H1 (cell line): ENCODE data around the gene CAVIN1. TPM values are rescaled to one million over a fixed set of nuclear protein-coding genes. Genes with fewer than 3 reads are reported as not detected.
"Not testable (repeated sequence)": the region's sequence is repeated elsewhere in the genome, so short reads cannot be mapped to it uniquely, and the experiment has no call there.

Experiments used
- CTCF ChIA-PET: fragments of 300-600 bp; sonication (Branson Sonifier 250); formaldehyde crosslinking; loops from one replicate; lab custom pipeline; 2021; ENCODE audit not compliant: partially characterized antibody; lab: Charles Lee
- POLR2A ChIA-PET: fragments of 300-600 bp; sonication (Branson Sonifier 250); formaldehyde crosslinking; loops from one replicate; lab custom pipeline; 2021; ENCODE audit warnings: inconsistent platforms; ENCODE audit not compliant: partially characterized antibody; lab: Charles Lee
- DNase-seq, 2 experiments: peaks; one replicate each; pipeline versions ENCODE4 v3.0.0 to v3.0.0-alpha.2; 2010 to 2022; ENCODE audit warnings: low spot score in 2 of 2, low read depth in 1 of 2, mixed read lengths in 1 of 2
- FAIRE-seq: peaks from 2 replicates; lab custom pipeline; 2011; peaks lifted over from hg19 to GRCh38; lab: Jason Lieb, UNC
- H2AFZ ChIP-seq: 2 replicates; pipeline ENCODE4 v1.8.1; 2012; ENCODE audit warnings: low read length, inconsistent platforms
- H2AK5ac ChIP-seq: 2 replicates; pipeline ENCODE4 v1.6.1; 2013; ENCODE audit warnings: low read depth, low read length
- H2BK120ac ChIP-seq: replicated peaks from 2 replicates; pipeline ENCODE3; 2013; ENCODE audit warnings: low read depth, low read length, inconsistent platforms
- H2BK12ac ChIP-seq: 2 replicates; pipeline ENCODE4 v1.6.1; 2013; ENCODE audit warnings: low read depth, low read length
- H2BK15ac ChIP-seq: 2 replicates; pipeline ENCODE4 v1.6.1; 2013; ENCODE audit warnings: low read length
- H2BK20ac ChIP-seq: 2 replicates; pipeline ENCODE4 v1.6.1; 2013; ENCODE audit warnings: low read length
- H2BK5ac ChIP-seq: 2 replicates; pipeline ENCODE4 v1.6.1; 2013; ENCODE audit warnings: low read depth, low read length
- H3K14ac ChIP-seq: 2 replicates; pipeline ENCODE4 v1.6.1; 2013; ENCODE audit warnings: inconsistent platforms; ENCODE audit not compliant: insufficient read length
- H3K18ac ChIP-seq: 2 replicates; pipeline ENCODE4 v1.6.1; 2013; ENCODE audit warnings: low read length; ENCODE audit errors: extremely low read depth
- H3K23ac ChIP-seq: 2 replicates; pipeline ENCODE4 v1.6.1; 2013; ENCODE audit warnings: inconsistent platforms; ENCODE audit not compliant: insufficient read length
- H3K23me2 ChIP-seq: 2 replicates; pipeline ENCODE4 v1.6.1; 2013; ENCODE audit warnings: low read depth, low read length
- H3K27ac ChIP-seq: 2 replicates; pipeline ENCODE4 v1.6.1; 2011; ENCODE audit warnings: low read depth, low read length, inconsistent platforms
- H3K27me3 ChIP-seq, 4 experiments: replicated peaks in 1 of 4; 1 replicate in 1 of 4; 2 replicates in 3 of 4; pipeline versions ENCODE4 v1.6.1 to v1.8.1; 2011 to 2013; ENCODE audit warnings: low read length in 3 of 4, mild to moderate bottlenecking in 3 of 4, inconsistent platforms in 2 of 4, mixed read lengths in 2 of 4, moderate library complexity in 1 of 4; ENCODE audit not compliant: control insufficient read depth in 3 of 4, insufficient read depth in 3 of 4; ENCODE audit errors: extremely low read depth in 1 of 4
- H3K36me3 ChIP-seq, 4 experiments: 2 replicates each; pipeline versions ENCODE4 v1.6.1 to v1.8.1; 2011 to 2013; ENCODE audit warnings: mild to moderate bottlenecking in 4 of 4, low read length in 3 of 4, moderate library complexity in 2 of 4, control low read depth in 1 of 4, inconsistent platforms in 1 of 4; ENCODE audit not compliant: insufficient read depth in 4 of 4, control insufficient read depth in 2 of 4
- H3K4ac ChIP-seq: replicated peaks from 2 replicates; pipeline ENCODE3; 2013; ENCODE audit warnings: low read length, low read depth, mixed read lengths, inconsistent platforms; ENCODE audit not compliant: insufficient read length
- H3K4me1 ChIP-seq, 4 experiments: replicated peaks in 1 of 4; 1 replicate in 1 of 4; 2 replicates in 3 of 4; pipeline versions ENCODE4 v1.6.1 to v1.8.1; 2011 to 2013; ENCODE audit warnings: low read length in 3 of 4, inconsistent platforms in 2 of 4, mixed read lengths in 1 of 4; ENCODE audit not compliant: insufficient read depth in 4 of 4, control insufficient read depth in 3 of 4
- H3K4me2 ChIP-seq, 2 experiments: 2 replicates each; pipeline versions ENCODE4 v1.6.1 to v1.8.1; 2011 to 2013; ENCODE audit warnings: low read depth in 2 of 2, low read length in 2 of 2, control low read depth in 1 of 2, inconsistent platforms in 1 of 2, mild to moderate bottlenecking in 1 of 2; ENCODE audit not compliant: insufficient read depth in 1 of 2
- H3K4me3 ChIP-seq, 4 experiments: fragments of 200-600, 300-600 bp in 1 of 4; sonication (generic), shearing (Covaris generic), sonication (Bioruptor Twin) in 1 of 4; 2 replicates each; pipeline versions ENCODE4 v1.5.1 to v1.8.1; 2011 to 2016; ENCODE audit warnings: low read length in 4 of 4, low read depth in 3 of 4, control low read depth in 2 of 4, inconsistent platforms in 2 of 4, mild to moderate bottlenecking in 2 of 4, mixed read lengths in 1 of 4, moderate library complexity in 1 of 4; ENCODE audit not compliant: insufficient read depth in 2 of 4; ENCODE audit errors: extremely low read depth in 1 of 4
- H3K56ac ChIP-seq: replicated peaks from 2 replicates; pipeline ENCODE3; 2013; ENCODE audit warnings: low read depth, mild to moderate bottlenecking, mixed read lengths, low read length, inconsistent platforms; ENCODE audit not compliant: insufficient read length
- H3K79me1 ChIP-seq: 2 replicates; pipeline ENCODE4 v1.6.1; 2013; ENCODE audit warnings: low read depth, low read length, control low read depth
- H3K79me2 ChIP-seq, 2 experiments: 2 replicates each; pipeline versions ENCODE4 v1.6.1 to v1.8.1; 2012 to 2013; ENCODE audit warnings: low read length in 2 of 2, mild to moderate bottlenecking in 2 of 2, inconsistent platforms in 1 of 2; ENCODE audit not compliant: insufficient read depth in 2 of 2, control insufficient read depth in 1 of 2
- H3K9ac ChIP-seq, 4 experiments: replicated peaks in 1 of 4; 1 replicate in 1 of 4; 2 replicates in 3 of 4; pipeline versions ENCODE4 v1.6.1 to v1.8.1; 2011 to 2013; ENCODE audit warnings: low read depth in 3 of 4, low read length in 3 of 4, control low read depth in 2 of 4, mild to moderate bottlenecking in 2 of 4, moderate library complexity in 2 of 4, inconsistent platforms in 1 of 4; ENCODE audit errors: extremely low read depth in 1 of 4
- H3K9me3 ChIP-seq, 2 experiments: 2 replicates each; pipeline versions ENCODE4 v1.6.1 to v1.8.1; 2012 to 2013; ENCODE audit warnings: mild to moderate bottlenecking in 2 of 2, moderate library complexity in 2 of 2, control low read depth in 1 of 2, inconsistent platforms in 1 of 2, low read depth in 1 of 2, low read length in 1 of 2, mixed read lengths in 1 of 2; ENCODE audit not compliant: insufficient read depth in 2 of 2
- H4K20me1 ChIP-seq, 2 experiments: replicated peaks in 1 of 2; 2 replicates each; pipeline versions ENCODE3 to v1.8.1; 2011 to 2013; ENCODE audit warnings: inconsistent platforms in 2 of 2, low read length in 2 of 2, mild to moderate bottlenecking in 1 of 2; ENCODE audit not compliant: insufficient read depth in 2 of 2, control insufficient read depth in 1 of 2
- H4K5ac ChIP-seq: 2 replicates; pipeline ENCODE4 v1.6.1; 2013; ENCODE audit warnings: low read length, low read depth, mixed read lengths, inconsistent platforms; ENCODE audit not compliant: insufficient read length
- H4K8ac ChIP-seq: 2 replicates; pipeline ENCODE4 v1.8.0; 2013; ENCODE audit warnings: mild to moderate bottlenecking, moderate library complexity, low read length, inconsistent platforms; ENCODE audit not compliant: insufficient read depth; ENCODE audit errors: extremely low read depth
- H4K91ac ChIP-seq: replicated peaks from 2 replicates; pipeline ENCODE3; 2013; ENCODE audit warnings: low read length, mixed read lengths, inconsistent platforms; ENCODE audit not compliant: insufficient read length
- CEBPB ChIP-seq: IDR thresholded peaks from 2 replicates; pipeline ENCODE4 v1.6.1; 2012; ENCODE audit warnings: low read depth, low read length
- WGBS, 2 experiments: shearing (Covaris generic) in 1 of 2; methylation state at CpG; one replicate each; pipeline versions ENCODE4 v1.1.6 to v1.1.7; 2013 to 2015; ENCODE audit warnings: low lambda C conversion rate in 2 of 2, mixed read lengths in 2 of 2, inconsistent platforms in 1 of 2, low coverage in 1 of 2, missing lambda C conversion rate in 1 of 2; ENCODE audit not compliant: insufficient replicate concordance in 2 of 2, insufficient coverage in 1 of 2, insufficient read length in 1 of 2; ENCODE audit errors: extremely low coverage in 1 of 2, missing lambda C conversion rate in 1 of 2; 5-methylcytosine and 5-hydroxymethylcytosine counted together
- polyA plus RNA-seq, 7 experiments: library from polyadenylated mRNA; depleted of rRNA in 3 of 7; stranded (reverse) in 5 of 7; unstranded in 2 of 7; fragments of >200 nt in 5 of 7; fragments of 200-250 nt in 2 of 7; gene quantifications; 1 replicate in 5 of 7; 2 replicates in 1 of 7; 4 replicates in 1 of 7; pipeline versions ENCODE4 v1.2.1 to v1.2.3, GENCODE V29; 2011 to 2013; ENCODE audit warnings: missing spikeins in 2 of 7, mixed read lengths in 2 of 7
- total RNA-seq: library from RNA; stranded (reverse); fragmentation: NEBNext Ultra II Directional; extraction: Animal tissue kit (Norgen Biotek cat#: 25700); gene quantifications from 2 replicates; pipeline ENCODE4 v1.2.1, GENCODE V29; 2021

CAVIN1 gene
- total and polyA plus RNA-seq, 2 of the 8 experiments (the other 6 are each of a cell fraction or from before 2014, with no cell fraction given), result 16.2 to 41.6 TPM

DNA sequence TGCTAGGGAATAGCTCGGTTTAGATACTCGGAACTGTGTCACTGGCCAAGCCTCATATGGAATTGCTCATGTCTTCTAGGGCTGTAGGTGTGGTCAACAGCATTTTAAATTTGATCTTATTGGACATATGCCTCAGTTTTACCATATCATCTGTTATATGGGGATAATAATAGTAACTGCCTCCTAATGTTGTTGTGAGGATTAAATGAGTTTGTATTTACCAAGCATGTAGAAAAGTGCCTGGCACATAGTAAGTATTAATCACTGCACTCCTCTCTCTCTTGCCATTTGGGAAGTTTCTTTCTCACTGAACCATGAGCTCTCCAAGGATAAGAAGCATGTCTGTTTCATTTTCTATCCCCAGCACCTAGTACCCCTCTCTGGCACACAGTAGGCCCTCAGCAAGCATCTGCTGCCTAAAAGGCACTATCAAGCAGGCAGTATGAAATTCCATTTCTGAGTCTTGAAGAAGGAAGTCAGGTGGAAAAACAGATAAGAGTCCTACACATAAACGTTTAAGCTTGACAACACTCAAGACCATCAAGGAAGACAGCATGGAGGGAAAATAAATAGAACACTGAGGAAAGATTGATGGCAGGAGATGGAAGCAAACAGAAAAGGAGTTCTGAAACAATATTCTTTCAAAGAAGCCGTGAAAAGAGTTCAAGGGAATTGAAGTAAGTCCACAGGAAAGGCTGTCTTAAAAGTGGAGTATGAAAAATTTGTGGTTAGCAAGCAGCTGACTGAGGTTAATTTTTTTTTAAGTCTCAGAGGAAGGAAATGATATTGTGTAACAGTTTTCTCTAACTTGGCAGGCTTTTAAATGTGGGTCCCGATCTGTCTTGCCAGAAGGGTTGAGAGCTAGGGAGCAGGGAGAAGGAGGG is 33.4 kb upstream of the CAVIN1 start (continued):
- no peak for TF ChIP-seq CEBPB

DNA sequence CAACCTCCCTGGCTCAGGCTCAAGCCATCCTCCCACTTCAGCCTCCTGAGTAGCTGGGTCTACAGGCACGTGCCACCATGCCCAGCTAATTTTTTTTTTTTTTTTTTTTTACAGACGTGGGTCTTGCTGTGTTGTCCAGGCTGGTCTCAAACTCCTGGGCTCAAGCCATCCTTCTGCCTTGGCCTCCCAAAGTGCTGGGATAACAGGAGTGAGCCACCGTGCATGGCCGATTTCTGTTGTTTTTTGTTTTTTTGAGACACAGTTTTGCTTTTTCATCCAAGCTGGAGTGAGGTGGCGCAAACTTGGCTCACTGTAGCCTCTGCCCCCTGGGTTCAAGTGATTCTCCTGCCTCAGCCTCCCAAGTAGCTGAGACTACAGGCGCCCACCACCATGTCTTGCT is 31.9 kb upstream of the CAVIN1 start:
- CTCF ChIA-PET, DNase-seq, H3K79me2 ChIP-seq: not testable (repeated sequence)

More for the DNA sequence above, 31.9 kb upstream of the CAVIN1 start:
- H3K79me1 ChIP-seq, H3K9me3 ChIP-seq, H3K36me3 ChIP-seq, H3K56ac ChIP-seq, H2BK20ac ChIP-seq, H2BK12ac ChIP-seq, H3K23me2 ChIP-seq, H3K27me3 ChIP-seq, H3K27ac ChIP-seq, H3K4me3 ChIP-seq, H3K4me2 ChIP-seq, H2AK5ac ChIP-seq, H3K4ac ChIP-seq, H3K18ac ChIP-seq, FAIRE-seq, H2BK5ac ChIP-seq, H2BK120ac ChIP-seq, H4K8ac ChIP-seq, H4K91ac ChIP-seq, H2BK15ac ChIP-seq, H3K23ac ChIP-seq, H3K4me1 ChIP-seq, H3K14ac ChIP-seq, H4K5ac ChIP-seq, H2AFZ ChIP-seq, POLR2A ChIA-PET, H3K9ac ChIP-seq, H4K20me1 ChIP-seq: not testable (repeated sequence)
- WGBS, 2 experiments, result 83% methylated on average over 6 of the region's 6 CpGs; no CpG with 5 or more reads in 1 of the 2 experiments
